GM21528 (cell line): ENCODE results near the gene DAB2IP.

Source experiments
- ATAC-seq: cut with Tn5 transposase; IDR thresholded peaks from one replicate; pipeline ENCODE4 v1.9.1; 2021; ENCODE audit warnings: mild to moderate bottlenecking, moderate library complexity; ENCODE audit not compliant: unreplicated experiment, low FRiP score

Gene DAB2IP

DNA sequence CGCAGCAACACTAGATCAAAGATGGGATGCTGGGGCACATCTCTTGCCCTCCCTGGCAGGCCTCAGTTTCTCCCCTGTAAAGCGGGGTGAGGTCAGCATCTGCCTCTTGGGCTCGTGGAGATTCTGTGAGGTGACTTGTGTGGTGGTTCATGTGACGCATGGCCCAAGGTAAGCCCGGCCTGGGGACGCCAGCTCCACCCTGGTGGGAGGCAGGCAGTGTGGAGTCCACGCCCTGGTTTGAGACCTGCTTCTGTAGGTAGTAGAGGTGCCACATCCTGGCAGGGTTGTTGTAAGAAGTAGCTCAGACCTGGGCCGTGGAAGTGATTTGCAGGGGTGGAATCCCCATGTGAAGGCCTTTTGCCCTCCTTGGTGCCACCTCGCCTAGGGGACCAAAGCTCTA, 101.5 kb downstream of the DAB2IP start:
- no peak for ATAC-seq

DNA sequence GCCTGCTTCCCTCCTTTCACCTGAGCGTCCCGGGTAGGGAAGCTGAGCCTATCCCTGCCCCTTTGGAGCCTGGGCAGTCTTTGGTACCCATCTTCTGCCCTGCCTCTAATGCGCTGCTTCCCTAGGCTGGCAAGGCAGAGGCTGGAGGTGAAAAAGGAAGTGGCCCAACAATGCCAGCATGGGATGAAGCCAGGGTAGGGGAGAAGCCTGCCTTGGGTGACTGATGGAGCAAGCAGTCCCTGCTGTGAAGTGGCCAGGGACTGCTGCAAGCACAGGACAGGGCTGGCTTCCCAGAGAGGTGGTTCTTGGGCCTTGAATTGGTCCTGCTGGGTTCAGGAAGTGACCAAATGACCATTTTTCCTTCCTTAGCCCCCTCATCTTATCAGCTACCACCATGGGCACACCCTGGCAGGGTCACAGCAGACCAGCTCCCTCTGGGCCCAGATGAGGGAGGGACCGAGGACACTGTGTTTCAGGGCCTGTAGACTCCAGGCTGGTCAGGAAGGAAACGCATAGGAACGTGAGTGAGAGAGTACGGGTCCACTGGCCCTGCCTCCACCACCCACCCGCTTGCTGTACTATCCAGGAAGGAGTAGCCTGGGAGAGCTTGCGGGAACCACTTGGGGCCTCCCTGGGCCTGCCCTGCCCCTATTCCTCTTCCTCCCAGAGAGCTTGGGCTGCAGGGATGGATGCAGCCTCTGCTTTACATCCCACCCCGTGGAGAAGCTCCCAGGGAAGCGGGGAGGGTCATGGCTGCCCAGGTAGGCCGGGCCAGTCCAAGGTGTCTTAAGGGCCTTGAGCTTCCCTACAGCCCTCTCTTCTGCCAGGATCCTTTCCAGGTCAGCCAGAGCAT, 102.6 kb downstream of the DAB2IP start:
- ATAC-seq = no peak

DNA sequence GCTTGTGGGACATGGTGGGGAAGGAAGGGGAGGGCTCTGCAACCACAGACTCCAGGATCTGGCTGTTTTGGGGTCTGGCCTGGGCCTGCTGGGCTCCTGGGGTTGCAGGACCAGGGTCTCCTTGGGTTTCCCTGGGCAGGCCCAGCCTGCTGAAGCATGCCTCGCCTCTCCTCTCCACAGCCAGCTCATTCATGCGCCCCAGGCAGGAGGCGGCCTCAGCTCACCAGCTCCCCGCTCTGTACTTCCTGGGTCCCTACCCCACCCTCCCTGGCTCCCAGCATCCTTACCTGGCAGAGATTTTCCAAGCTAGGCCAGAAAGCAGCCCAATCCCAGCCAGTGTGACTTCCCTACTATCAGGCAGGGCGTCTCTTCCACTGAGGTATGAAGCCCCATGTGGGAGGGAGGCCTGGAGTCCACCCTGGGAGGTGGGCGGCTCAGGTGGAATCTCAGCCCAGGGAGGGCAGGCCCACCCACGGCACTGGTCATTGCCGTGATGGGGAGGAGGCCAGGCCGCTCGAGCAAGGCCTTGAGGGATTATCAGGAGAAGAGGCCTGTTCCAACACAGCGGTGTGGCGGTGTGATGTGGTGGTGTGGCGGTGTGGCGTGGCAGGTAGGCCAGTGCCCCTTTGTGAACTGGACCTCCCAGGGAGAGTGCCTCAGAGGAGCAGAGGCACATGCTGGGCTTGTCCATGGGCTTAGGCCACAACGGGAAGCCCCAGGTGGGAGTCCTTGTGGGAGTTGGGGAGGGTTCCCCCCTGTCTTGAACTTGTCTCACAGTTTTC, 103.4 kb downstream of the DAB2IP start:
- no peak for ATAC-seq

DNA sequence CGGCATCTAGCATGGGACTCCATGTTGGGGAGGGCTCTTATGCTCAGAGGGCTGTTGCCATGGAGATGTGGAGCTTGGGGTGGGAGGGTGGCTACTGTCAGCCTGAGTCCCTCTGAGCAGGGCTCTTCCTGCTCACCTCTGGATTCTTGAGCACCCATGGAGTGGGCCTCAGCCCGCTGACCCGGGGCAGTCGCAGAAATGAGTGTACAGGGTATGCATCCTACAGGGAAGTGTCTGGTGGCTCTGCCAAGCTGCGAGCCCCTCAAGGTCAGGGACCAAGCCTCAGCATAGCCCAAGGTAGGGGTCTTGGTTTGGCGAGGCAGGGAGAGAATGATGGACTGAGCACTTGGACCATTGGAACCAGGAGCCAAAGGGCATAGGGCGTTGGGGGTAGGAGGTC, 104.1 kb downstream of the DAB2IP start:
- ATAC-seq = no peak

DNA sequence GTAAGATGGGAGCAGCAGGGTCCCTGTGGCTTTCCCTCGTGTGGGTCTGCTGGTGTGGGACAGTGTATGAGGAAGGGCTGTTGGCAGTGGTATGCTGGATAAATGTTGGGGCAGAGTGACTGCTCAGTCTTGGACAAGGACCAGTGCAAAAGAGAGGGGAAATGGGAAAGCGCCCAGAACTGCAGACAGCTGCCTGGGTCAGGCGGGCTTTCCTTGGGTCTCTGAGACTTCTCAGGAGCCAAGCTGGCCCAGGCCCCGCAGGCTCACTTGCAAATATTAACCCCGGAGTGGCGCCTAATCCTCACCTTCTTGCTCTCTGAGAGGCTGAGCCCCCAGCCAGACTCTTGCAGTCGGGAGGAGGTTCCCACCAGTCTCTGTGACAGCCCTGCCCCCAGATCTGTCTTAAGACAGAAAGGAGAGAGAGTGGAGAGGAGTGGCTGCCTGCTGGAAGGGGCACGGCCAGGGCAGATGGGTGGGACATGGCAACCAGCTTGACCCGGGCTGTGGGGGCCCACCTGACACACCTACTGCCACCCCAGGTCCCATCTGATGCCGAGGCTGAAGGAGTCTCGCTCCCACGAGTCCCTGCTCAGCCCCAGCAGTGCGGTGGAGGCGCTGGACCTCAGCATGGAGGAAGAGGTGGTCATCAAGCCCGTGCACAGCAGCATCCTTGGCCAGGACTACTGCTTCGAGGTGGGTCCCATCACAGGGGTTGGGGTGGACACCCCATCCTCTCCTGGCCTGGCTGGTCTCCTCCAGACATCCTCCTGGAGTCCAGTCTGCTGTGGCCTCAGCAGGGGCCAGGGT, 105.2 kb downstream of the DAB2IP start:
- no peak for ATAC-seq

DNA sequence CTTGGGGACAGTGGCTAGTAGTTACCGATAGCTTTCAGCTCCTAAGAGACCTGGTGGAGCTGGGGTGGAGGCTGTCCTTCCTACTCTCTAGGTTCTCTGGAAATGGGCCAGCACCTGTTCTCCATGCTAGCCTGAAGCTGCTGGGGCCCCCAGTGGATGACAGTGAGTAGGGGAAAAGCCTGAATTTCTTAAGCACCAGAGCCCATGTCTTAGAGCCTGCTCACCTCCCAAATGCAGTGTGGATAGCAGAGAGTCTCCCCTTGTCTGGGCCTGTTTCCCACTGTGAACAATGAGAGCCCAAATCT, 105.8 kb downstream of the DAB2IP start:
- ATAC-seq = no peak

DNA sequence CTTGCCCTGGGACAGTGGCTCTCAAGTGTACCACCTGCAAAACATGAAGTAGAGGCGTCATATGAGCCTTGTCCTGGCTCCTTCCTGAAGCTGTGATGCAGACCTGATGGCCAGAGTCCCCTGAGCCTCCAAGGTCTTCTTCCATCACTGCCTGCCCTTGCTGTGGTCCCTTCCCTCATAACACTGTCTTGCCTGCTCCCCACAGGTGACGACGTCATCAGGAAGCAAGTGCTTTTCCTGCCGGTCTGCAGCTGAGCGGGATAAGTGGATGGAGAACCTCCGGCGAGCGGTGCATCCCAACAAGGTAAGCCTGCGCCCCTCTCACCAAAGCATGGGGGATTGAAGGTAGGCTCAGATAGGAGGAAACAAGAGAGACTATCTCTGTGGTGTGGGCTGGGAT, 107.3 kb downstream of the DAB2IP start:
- ATAC-seq = no peak

DNA sequence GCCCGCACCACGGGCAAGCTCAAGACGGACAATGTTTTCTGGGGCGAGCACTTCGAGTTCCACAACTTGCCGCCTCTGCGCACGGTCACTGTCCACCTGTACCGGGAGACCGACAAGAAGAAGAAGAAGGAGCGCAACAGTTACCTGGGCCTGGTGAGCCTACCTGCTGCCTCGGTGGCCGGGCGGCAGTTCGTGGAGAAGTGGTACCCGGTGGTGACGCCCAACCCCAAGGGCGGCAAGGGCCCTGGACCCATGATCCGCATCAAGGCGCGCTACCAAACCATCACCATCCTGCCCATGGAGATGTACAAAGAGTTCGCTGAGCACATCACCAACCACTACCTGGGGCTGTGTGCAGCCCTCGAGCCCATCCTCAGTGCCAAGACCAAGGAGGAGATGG, 108.6 kb downstream of the DAB2IP start:
- no peak for ATAC-seq

DNA sequence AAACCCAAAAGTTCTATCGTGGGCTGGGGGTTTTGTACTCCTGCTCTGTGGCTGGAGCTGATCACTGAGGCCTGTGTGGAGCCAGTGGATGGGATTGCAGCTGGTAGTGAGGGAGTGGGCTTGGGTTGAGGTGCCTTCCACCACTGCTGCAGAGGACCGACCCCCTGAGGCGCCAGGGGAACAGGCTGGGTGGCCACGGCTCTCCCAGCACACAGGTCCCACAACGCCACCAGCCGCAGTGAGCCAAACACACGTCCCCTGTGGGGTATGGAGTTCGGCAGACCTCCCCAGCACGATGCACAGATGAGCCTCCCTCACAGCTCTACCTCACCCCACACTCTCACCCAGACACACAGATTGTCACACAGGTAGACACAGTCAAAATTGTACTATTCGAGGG, 109.1 kb downstream of the DAB2IP start:
- no peak for ATAC-seq

DNA sequence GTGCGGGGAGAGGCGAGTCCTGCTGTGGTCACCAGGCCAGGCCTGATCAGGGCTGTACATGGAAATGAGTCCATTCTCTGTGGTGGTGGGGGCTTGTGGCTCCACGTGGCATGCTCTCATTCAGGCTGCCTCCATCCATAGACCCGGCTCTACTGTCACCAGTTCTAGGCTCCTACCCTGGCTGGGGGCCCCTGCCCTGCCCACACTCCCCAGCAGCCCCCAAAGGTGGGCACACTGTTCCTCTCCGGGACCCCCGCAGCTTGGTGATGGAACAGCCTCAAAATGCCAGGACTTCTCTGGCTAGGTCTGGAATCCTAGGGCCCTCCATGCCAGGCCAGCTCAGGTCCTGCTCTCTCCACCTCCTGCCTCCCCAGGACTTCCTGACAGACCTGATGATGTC, 111.7 kb downstream of the DAB2IP start:
- ATAC-seq = no peak

DNA sequence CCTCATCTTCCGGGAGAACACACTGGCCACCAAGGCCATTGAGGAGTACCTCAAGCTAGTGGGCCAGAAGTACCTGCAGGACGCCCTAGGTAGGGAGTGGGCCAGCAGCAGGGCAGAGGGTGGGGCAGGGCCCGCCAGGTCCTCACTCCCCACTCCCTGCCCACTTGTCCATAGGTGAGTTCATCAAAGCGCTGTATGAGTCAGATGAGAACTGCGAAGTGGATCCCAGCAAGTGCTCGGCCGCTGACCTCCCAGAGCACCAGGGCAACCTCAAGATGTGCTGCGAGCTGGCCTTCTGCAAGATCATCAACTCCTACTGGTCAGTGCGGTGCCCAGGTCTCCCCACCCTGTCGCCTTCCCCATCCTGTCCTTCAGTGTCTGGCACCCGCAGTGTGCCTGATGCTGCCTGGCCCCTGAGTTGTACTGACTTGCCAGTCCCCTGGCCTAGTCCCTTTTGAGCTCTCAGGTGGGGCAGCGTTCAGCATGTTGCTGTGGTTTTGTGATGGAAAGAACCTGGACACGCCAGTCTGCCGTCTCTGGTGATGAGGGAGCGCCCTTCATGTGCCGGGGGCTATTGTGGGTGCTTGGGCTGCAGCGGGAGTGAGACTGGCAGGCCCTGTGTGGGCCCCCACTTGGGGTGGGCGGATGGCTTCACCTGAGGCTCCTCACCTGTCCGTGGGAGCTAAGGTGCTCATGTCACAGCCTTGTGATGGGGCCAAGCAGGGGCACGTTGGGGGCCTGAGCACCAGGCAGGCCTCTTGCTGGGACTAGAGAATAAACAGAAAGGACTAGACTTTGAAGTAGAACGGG, 112.3 kb downstream of the DAB2IP start:
- ATAC-seq = no peak

DNA sequence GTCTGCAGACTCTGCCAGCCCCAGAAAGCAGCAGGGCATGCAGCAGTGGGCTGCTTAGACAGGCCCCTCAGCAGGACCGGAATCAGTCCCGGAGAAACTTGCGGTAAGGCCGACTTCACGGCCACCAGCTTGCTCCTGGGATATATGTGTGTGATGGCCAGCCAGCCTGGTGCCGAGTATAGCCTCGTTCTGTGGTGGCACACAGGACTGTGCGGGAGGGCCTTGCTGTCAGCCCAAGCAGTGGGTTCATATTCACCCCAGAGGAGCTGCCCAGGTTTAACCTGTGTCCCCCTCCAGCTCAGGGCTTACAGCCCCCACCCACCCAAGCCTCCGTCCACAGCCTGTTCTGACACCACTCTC, 112.9 kb downstream of the DAB2IP start:
- no peak for ATAC-seq

DNA sequence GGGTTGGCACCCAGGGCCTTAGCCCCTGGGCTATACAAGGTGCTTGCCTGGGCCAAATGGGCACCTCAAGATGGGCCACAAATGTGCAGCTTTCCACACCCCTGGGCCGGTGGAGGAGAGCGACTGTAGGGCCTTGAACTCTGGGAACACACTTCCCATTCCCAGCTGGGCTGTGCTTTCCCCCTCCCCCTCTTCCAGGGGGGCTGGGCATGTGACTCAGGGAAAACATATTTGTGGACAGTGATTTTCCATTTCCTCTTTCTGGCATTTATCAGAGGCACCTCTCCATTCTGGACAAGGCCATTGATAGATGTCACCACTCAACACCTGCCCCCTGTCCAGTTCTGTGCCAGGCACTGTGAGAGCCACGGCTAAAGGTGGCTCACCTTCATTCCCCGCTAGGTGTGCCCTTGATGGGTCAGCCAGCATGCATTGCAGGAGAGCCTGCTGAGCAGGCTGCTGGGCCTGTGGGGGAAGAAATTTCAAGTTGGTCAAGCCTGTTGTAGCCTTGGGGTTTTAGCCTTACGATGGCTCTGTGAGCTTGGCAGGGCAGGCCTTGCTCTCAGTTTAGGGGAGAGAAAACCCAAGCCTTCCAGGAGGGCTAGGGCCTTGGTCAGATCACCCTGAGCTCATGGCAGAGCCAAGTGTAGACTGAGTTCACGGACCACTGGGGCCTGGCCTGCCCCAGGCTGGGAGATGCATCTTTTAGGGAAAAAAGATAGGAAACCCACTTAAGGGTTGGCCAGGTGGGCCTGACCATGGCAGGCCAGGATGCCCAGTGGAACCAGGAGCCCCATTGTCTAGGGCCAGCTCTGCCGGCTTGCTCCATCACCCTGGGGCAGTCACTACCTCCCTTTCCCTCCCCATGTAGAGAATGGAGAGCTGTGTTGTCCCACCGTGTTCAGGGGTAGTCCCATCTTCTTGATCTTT, 113.9 kb downstream of the DAB2IP start:
- ATAC-seq = no peak

DNA sequence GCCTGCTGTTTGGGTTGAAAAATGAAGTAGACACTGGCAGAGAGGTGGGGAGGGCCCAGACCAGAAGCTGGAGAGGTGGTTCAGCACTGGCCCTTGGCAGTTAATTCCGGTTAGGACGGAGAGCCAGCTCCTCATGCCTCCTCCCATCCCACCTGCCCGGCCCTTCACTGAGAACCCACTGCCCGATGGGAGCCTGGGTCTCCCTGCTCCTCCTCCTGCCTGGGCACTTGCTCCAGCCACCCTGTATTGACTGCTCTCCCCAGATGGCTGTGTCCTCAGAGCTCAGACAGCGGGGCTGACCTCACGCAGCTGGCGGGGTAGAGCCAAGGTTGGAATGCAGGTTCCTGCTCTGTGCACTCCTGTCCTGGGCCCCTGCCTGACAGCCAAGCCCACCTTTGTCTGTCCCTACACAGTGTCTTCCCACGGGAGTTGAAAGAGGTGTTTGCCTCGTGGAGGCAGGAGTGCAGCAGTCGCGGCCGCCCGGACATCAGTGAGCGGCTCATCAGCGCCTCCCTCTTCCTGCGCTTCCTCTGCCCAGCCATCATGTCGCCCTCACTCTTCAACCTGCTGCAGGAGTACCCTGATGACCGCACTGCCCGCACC, 114.7 kb downstream of the DAB2IP start:
- ATAC-seq = no peak

DNA sequence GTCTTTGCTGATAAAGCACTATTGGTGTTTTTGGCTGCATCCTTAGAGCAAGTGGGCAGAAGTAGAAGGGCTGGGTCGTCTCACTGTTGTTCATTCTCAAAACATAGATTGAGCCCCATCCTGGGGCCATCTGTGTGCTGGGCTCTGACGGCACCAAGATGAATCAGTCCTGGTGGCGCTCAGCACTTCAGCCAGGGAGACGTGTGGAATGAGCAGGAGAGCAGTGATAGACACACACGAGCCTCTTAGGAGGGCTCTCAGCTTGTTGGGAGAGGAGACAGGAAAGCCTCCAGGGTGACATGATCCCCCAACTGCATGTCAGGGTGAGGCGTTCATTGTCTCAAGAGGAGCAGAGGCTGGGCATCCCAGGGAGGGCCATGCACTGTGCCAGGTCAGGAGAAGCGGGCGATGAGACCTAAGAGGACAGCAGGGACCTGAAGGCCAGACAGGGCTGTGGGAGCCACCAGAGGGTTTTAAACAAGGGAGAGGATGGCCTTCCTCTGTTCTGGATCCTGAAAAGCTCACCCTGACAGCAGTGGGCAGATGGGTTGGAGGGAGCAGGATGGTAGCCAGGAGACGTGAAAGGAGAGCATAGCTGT, 115.8 kb downstream of the DAB2IP start:
- no peak for ATAC-seq

DNA sequence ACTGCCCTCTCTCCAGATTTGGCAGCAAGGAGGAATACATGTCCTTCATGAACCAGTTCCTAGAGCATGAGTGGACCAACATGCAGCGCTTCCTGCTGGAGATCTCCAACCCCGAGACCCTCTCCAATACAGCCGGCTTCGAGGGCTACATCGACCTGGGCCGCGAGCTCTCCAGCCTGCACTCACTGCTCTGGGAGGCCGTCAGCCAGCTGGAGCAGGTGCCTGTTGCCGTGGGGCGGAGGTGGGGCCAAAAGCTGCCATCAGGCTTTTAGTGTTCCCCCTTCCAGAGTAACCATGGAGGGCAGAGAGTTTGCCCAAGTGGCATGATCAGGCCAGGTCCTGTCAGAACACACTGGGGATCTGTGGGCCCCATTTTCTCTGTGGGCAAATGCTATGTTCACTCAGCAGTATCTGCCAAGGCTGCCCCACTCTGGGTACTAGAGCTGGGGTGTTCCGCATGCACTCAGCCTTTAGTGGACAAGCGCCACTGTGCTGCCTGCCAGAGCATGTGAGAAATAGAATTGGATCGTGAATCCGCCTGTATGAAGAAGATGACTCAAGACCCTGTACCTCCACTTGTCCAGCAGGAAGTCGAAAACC, 117.1 kb downstream of the DAB2IP start:
- no peak for ATAC-seq

DNA sequence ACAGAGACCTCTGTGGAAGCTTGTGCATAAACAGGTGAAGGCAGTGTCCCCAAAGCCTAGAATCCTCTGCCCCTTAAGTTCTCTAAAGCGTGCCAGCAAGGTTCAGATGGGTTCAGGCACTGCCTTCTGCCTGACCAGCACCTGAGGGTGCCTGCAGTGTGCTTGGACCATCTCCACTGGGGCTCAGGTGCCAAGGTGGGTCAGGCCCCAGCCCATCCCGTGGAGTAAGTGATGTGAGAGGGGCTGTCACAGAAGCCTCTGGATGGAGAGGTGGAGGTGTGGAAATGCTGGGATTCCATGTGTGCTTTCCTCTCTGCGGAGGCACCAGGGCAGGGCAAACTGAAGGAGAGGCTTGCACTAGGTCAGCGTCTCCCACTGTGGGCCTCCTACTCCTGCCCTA, 118.5 kb downstream of the DAB2IP start:
- no peak for ATAC-seq
